Psoas muscle (tissue), 8 donors: Measurements from ENCODE around the gene DDX27. TPM values are rescaled to one million over a fixed set of nuclear protein-coding genes. Genes with fewer than 3 reads are reported as not detected.
"Not testable (repeated sequence)": the region's sequence is repeated elsewhere in the genome, so short reads cannot be mapped to it uniquely, and the experiment has no call there.

Experiments
- ATAC-seq, 4 donors: fragments of 200-7000 bp; cut with Tn5 transposase; one replicate each; pipeline ENCODE4 v1.9.1; 2020; ENCODE audit warnings: moderate library complexity in 3 of 4, mild to moderate bottlenecking in 2 of 4
- DNase-seq, 2 donors: peaks; one replicate each; pipeline ENCODE4 v3.0.0-alpha.2; 2020
- H3K27ac ChIP-seq: fragments of 200-600 bp; one replicate; pipeline ENCODE4 v1.8.0; 2022
- H3K27me3 ChIP-seq, 3 donors: fragments of 200-600 bp in 1 of 3; one replicate each; pipeline versions ENCODE4 v1.6.1 to v1.8.0; 2013 to 2022; ENCODE audit warnings: low read length in 2 of 3, mild to moderate bottlenecking in 2 of 3, moderate library complexity in 1 of 3; ENCODE audit not compliant: insufficient read depth in 3 of 3
- H3K36me3 ChIP-seq, 2 donors: fragments of 200-600 bp in 1 of 2; one replicate each; pipeline versions ENCODE4 v1.6.1 to v1.8.0; 2013 to 2022; ENCODE audit warnings: low read depth in 1 of 2, mild to moderate bottlenecking in 1 of 2, moderate library complexity in 1 of 2; ENCODE audit not compliant: insufficient read depth in 1 of 2
- H3K4me1 ChIP-seq: fragments of 200-600 bp; one replicate; pipeline ENCODE4 v1.8.0; 2022
- H3K4me3 ChIP-seq: fragments of 200-600 bp; one replicate; pipeline ENCODE4 v1.8.0; 2022; ENCODE audit warnings: mild to moderate bottlenecking
- H3K9me3 ChIP-seq: fragments of 200-600 bp; one replicate; pipeline ENCODE4 v1.8.0; 2022
- WGBS, 3 donors: extraction: QIAGEN DNeasy Blood & Tissue Kit; methylation state at CpG; one replicate each; pipeline versions ENCODE4 v1.1.6 to v1.1.7; 2013; 5-methylcytosine and 5-hydroxymethylcytosine counted together
- intact Hi-C, 2 donors: fragments of 100-400 bp; cut with DNase I; formaldehyde crosslinking; loops; one replicate each; pipeline versions ENCODE4 v1.11.0 to v1.14.2; 2022
- polyA plus RNA-seq, 3 donors: library from polyadenylated mRNA; stranded (reverse); fragments of 200-250 nt; gene quantifications; one replicate each; pipeline ENCODE4 v1.2.3, GENCODE V29; 2013
- total RNA-seq, 4 donors: library from RNA; stranded (reverse); fragmentation: NEBNext Ultra II Directional in 2 of 4; extraction: Animal tissue kit (Norgen Biotek cat#: 25700) in 2 of 4; gene quantifications; one replicate each; pipeline versions ENCODE4 v1.2.1 to v1.2.4, GENCODE V29; 2021 to 2023
- TF ChIP-seq, protein P1 (sequence below): fragments of 200-600 bp; IDR thresholded peaks from one replicate; pipeline ENCODE4 v1.8.0; 2022; ENCODE audit warnings: antibody characterized with exemption
- donor health status: healthy with polysubstance abuse.
- donor health status: DM: no; HTN: no; CAD: no; lungs with moderate emphysema.
- donor health status: Bipolar disorder and iron deficiency.
- donor health status: healthy.
- donor health status: DM: yes; HTN: yes; CAD: no.
- donor health status: DM: no; HTN: no; CAD: no.
- donor health status: DM: no; HTN: no; CAD: no.
- donor health status: DM: yes; HTN: yes; CAD: no.

DDX27 gene
- total and polyA plus RNA-seq, 7 donors = 19.4 to 62.9 (median 30.5) TPM

- no peaks in the 10 kb centered on the region for H3K27me3 ChIP-seq
- TF ChIP-seq, protein P1, sequence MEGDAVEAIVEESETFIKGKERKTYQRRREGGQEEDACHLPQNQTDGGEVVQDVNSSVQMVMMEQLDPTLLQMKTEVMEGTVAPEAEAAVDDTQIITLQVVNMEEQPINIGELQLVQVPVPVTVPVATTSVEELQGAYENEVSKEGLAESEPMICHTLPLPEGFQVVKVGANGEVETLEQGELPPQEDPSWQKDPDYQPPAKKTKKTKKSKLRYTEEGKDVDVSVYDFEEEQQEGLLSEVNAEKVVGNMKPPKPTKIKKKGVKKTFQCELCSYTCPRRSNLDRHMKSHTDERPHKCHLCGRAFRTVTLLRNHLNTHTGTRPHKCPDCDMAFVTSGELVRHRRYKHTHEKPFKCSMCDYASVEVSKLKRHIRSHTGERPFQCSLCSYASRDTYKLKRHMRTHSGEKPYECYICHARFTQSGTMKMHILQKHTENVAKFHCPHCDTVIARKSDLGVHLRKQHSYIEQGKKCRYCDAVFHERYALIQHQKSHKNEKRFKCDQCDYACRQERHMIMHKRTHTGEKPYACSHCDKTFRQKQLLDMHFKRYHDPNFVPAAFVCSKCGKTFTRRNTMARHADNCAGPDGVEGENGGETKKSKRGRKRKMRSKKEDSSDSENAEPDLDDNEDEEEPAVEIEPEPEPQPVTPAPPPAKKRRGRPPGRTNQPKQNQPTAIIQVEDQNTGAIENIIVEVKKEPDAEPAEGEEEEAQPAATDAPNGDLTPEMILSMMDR = no peak
- no peak overlapping the region for H3K27ac ChIP-seq
- intact Hi-C loops = no loop called here
- no peak overlapping the region for H3K4me3 ChIP-seq
- peaks cover 3% of the 10 kb centered on the region for H3K4me1 ChIP-seq
- no peak for DNase-seq
- WGBS, 3 donors = 88 to 90% (median 89%) methylated on average over 3 of the region's 3 CpGs
- no peaks in the 10 kb centered on the region for H3K9me3 ChIP-seq
- no peak for ATAC-seq
- no peaks in the 10 kb centered on the region for H3K36me3 ChIP-seq
These were observed 4.0 kb upstream of the DDX27 start for GRCh38 chr20:49215232-49215631.

- peak; percentile 56 to 71 (median 66) for ATAC-seq
- Histone ChIP-seq H3K36me3 (peaks cover 0 to 8% of the 10 kb centered on the region in 2 donors), H3K27ac (no peak overlapping the region), H3K4me3 (no peak overlapping the region), H3K4me1 (peaks cover 3% of the 10 kb centered on the region), H3K9me3 (no peaks in the 10 kb centered on the region), H3K27me3 (no peaks in the 10 kb centered on the region)
- peak; percentile 91 to 96 for DNase-seq
- TF ChIP-seq, protein P1 = peak; percentile 91
- 18 to 24% (median 19%) methylated on average over 11 of the region's 11 CpGs for WGBS, 3 donors
- intact Hi-C loops = loop anchor here (1.0 to 2.0 kb wide), 2 partner anchors 84 kb away; no protein-coding TSS in a partner anchor
These were observed 2.1 kb upstream of the DDX27 start for GRCh38 chr20:49216991-49217578.

DNA sequence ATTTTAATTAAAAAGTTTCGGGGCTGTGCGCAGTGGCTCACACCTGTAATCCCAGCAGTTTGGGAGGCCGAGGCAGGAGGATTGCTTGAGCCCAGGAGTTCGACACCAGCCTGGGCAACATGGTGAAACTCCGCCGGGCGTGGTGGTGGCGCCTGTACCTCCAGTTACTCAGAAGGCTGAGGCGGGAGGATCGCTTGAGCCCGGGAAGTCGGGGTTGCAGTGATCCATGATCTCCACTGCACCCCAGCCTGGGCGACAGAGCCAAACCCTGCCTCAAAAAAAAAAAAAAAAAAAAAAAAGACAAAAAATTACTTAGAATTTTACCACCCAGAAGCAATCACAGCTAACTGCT is 501 bp upstream of the DDX27 start:
- 57 to 62% (median 60%) methylated on average over 13 of the region's 13 CpGs for WGBS, 3 donors
- DNase-seq = peak; percentile 41 to 69
- H3K27me3 ChIP-seq, H3K9me3 ChIP-seq, H3K4me1 ChIP-seq, intact Hi-C loops: not testable (repeated sequence)
- Histone ChIP-seq H3K27ac (peak overlapping the region; percentile 96), H3K36me3 (peaks cover 0 to 24% of the 10 kb centered on the region in 2 donors), H3K4me3 (peak overlapping the region; percentile 97)
- ATAC-seq = peak in 2 of 4 donors; percentile 30 to 32

DNA sequence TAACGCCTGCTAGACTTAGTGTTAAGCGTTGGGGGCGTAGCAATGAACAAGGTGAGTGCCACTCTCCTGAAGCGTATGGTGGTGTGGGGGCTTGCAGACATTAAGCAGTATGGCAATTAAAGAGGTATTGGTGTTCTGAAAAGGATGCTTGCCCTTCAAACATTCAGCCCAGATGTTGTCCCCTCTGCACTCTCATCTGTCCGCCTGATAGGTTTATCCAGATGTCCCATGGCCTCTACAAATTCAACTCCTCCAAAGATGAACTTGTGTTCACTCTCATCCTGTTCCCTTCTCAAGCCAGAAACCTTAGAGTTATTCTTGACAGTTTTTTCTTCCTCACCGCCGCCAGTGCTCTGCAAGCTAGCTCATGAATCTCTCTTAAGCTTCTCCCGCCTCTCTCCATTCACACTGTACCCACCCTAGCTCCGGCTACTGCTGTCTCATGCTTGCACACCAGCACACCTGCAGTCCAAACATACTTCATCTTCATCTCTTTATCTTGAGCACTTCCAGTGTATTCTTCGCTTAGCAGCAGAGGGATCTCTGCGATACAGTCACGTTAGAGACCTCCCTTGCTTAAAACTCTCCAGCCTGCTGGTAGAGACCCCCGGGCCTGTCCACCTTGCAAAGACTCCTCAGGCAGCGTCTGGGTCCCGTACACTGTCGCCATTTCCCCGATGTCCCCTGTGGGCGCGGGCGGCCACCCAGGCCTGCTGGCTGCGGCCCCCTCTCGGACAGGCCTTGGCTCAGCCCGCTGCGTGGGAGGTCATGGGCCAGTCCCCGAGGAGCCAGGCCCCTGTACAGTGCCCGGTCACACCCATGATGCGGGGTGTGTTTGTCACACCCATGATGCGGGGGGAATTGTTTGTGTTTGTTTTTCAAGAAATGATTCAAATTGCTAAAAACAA is 962 bp downstream of the DDX27 start:
- peaks cover 9 to 38% of the 10 kb centered on the region in 2 donors for H3K36me3 ChIP-seq
- peak overlapping the region; percentile 96 for H3K27ac ChIP-seq
- no peak for ATAC-seq
- intact Hi-C loops = loop anchor here in 1 of 2 donors (10.0 kb wide), 1 partner anchor 205 kb away; no protein-coding TSS in a partner anchor
- H3K27me3 ChIP-seq = no peaks in the 10 kb centered on the region
- H3K4me1 ChIP-seq = peaks cover 3% of the 10 kb centered on the region
- H3K9me3 ChIP-seq = no peaks in the 10 kb centered on the region
- TF ChIP-seq, protein P1 = no peak
- peak overlapping the region; percentile 97 for H3K4me3 ChIP-seq
- WGBS, 3 donors = 60 to 67% (median 62%) methylated on average over 28 of the region's 28 CpGs
- no peak for DNase-seq

DNA sequence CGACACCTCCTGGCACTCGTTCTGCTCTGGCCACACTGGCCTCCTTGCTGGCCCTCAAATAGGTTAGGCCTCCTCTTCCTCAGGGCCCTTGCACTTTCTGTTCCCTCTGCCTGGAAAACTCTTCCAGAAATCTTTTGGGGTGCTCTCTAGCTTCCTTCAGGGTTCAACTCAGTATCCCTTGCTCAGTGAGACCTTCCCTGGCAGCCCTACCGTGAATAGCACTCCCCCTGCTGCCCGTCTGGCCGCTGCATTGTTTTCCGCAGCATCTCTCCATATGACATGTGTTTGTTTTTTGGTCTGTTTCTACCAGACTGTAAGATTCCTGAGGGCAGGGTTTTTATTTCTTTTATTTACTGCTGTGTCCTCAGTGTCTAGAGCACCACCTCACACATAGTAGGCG is 6.7 kb downstream of the DDX27 start:
- DNase-seq (no peak), ATAC-seq (no peak)
- Histone ChIP-seq H3K4me1 (no peaks in the 10 kb centered on the region), H3K9me3 (no peaks in the 10 kb centered on the region), H3K36me3 (peaks cover 13 to 94% of the 10 kb centered on the region in 2 donors), H3K27me3 (no peaks in the 10 kb centered on the region), H3K4me3 (no peak overlapping the region), H3K27ac (no peak overlapping the region)
- 82 to 90% (median 86%) methylated on average over 7 of the region's 7 CpGs for WGBS, 3 donors
- TF ChIP-seq, protein P1 = no peak
- intact Hi-C loops = loop anchor here in 1 of 2 donors (10.0 kb wide), 1 partner anchor 211 kb away; no protein-coding TSS in a partner anchor
